ENCODE measurements around the gene SLC9A3.

Gene SLC9A3

GRCh38 chr5:538271-538771, 14.1 kb upstream of the SLC9A3 start:
- DNase-seq, result no peak

GRCh38 chr5:537621-538071, 13.4 kb upstream of the SLC9A3 start:
- no peak for DNase-seq

- DNase-seq, result no peak
Measured at GRCh38 chr5:537098-537497, 12.8 kb upstream of the SLC9A3 start.

- DNase-seq, result no peak
Measured at GRCh38 chr5:535846-536698, 11.8 kb upstream of the SLC9A3 start.

GRCh38 chr5:534743-535671, 10.8 kb upstream of the SLC9A3 start:
- no peak for DNase-seq

GRCh38 chr5:533955-534742, 9.9 kb upstream of the SLC9A3 start:
- no peak for DNase-seq

GRCh38 chr5:533243-533954, 9.2 kb upstream of the SLC9A3 start:
- no peak for DNase-seq

GRCh38 chr5:532521-533242, 8.4 kb upstream of the SLC9A3 start:
- no peak for DNase-seq

- no peak for DNase-seq
Measured at GRCh38 chr5:531749-532315, 7.6 kb upstream of the SLC9A3 start.

GRCh38 chr5:531101-531748, 7.0 kb upstream of the SLC9A3 start:
- no peak for DNase-seq

- DNase-seq, result no peak
Measured at GRCh38 chr5:530001-530955, 6.0 kb upstream of the SLC9A3 start.

- no peak for DNase-seq
Measured at GRCh38 chr5:528629-529511, 4.6 kb upstream of the SLC9A3 start.

- DNase-seq, result no peak
Measured at GRCh38 chr5:527646-528628, 3.7 kb upstream of the SLC9A3 start.

- DNase-seq, result no peak
Measured at GRCh38 chr5:526456-527088, 2.3 kb upstream of the SLC9A3 start.

GRCh38 chr5:525916-526315, 1.7 kb upstream of the SLC9A3 start:
- no peak for DNase-seq

Measured in NCI-H2171 (cell line).